ENCODE data around the gene TMEM130. TPM values are rescaled to one million over a fixed set of nuclear protein-coding genes. Genes with fewer than 3 reads are reported as not detected.

TMEM130 gene
- total RNA-seq, 3 donors from 2014 or later = 0.88 to 1.3 TPM; not detected in 1

DNA sequence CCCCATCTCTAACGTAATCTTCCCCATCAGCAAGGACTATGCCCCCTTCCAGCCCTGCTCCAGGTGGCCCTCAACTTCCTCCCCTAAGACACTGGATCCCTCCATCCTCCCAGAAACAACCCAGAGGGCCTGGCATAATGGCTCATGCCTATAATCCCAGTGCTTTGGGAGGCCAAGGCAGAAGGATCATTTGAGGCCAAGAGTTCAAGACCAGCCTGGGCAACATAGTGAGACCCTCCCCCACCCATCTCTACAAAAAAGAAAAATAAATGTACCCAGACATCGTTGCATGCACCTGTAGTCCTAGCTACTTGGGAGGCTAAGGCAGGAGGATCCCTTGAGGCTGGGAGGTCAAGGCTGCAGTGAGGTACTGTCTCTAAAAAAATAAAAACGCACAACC, 42.6 kb downstream of the TMEM130 start:
- Histone ChIP-seq H3K36me3 (no peaks in the 10 kb centered on the region), H3K27me3 (no peaks in the 10 kb centered on the region), H3K4me1 (peaks cover 0 to 7% of the 10 kb centered on the region in 2 donors), H3K27ac (no peak overlapping the region), H3K9me3 (no peaks in the 10 kb centered on the region), H3K4me3 (peak overlapping the region in 1 of 3 donors; percentile 29)
- TF ChIP-seq POLR2A (IDR thresholded peaks at IDR 0.05) (no peak), POLR2AphosphoS5 (IDR thresholded peaks at IDR 0.05) (no peak)
- TF ChIP-seq, protein P1, sequence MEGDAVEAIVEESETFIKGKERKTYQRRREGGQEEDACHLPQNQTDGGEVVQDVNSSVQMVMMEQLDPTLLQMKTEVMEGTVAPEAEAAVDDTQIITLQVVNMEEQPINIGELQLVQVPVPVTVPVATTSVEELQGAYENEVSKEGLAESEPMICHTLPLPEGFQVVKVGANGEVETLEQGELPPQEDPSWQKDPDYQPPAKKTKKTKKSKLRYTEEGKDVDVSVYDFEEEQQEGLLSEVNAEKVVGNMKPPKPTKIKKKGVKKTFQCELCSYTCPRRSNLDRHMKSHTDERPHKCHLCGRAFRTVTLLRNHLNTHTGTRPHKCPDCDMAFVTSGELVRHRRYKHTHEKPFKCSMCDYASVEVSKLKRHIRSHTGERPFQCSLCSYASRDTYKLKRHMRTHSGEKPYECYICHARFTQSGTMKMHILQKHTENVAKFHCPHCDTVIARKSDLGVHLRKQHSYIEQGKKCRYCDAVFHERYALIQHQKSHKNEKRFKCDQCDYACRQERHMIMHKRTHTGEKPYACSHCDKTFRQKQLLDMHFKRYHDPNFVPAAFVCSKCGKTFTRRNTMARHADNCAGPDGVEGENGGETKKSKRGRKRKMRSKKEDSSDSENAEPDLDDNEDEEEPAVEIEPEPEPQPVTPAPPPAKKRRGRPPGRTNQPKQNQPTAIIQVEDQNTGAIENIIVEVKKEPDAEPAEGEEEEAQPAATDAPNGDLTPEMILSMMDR (IDR thresholded peaks at IDR 0.05) = no peak
- DNase-seq (ENCODE audit: low spot score in 2 of 2) = no peak
- intact Hi-C loops (cut with DNase I; ENCODE audit: low total_unique reads) = no loop called here

DNA sequence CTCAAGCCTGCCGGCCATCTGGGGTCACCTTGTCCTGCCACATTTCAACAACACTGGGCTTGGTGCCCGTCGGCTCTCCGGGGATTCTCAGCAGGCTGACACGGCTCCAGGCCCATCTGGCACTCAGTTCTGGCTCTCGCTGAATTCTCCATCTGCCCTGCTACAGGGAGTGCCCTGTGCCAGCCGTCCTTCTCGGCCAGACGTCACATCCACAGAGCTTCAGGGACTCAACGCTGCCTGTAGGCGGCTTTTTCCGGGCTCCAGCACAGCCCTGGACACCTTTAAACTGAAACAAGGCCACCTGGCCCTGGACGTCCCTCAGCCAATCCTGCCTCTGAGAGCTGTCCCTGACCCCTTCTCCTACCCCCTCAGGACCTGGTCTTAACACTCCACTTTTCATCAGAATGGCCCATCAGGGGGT, 43.0 kb downstream of the TMEM130 start:
- Histone ChIP-seq H3K36me3 (no peaks in the 10 kb centered on the region), H3K27ac (no peak overlapping the region)

DNA sequence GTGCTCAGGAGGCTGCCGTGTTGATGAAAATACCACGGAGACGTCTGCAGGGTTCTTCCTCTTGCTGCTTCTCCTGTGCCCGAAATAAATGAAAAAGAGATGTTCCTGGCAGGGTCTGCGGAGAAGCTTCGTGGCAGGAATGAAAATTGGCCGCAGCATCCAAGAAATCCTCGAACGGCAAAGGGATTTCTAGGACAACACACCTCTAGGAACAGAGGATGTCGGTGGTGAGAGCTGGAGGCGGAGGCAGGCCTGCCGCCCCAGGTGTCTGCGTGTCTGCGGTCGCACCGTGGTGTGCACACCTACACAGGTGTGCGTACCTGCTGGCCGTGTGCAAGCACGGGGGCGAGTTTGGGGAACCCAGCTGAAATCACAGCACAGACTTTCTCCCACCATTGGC, 43.4 kb downstream of the TMEM130 start:
- peak overlapping the region in 2 of 3 donors; percentile 9 to 29 for H3K4me3 ChIP-seq
- H3K4me1 ChIP-seq = peaks cover 0 to 7% of the 10 kb centered on the region in 2 donors
- no peaks in the 10 kb centered on the region for H3K9me3 ChIP-seq
- intact Hi-C loops (cut with DNase I; ENCODE audit: low total_unique reads) = no loop called here
- DNase-seq (ENCODE audit: low spot score in 2 of 2) = peak in 1 of 2 donors; percentile 17
- H3K27me3 ChIP-seq = no peaks in the 10 kb centered on the region
- TF ChIP-seq, protein P1 (IDR thresholded peaks at IDR 0.05) = no peak
- TF ChIP-seq POLR2A (IDR thresholded peaks at IDR 0.05) = no peak
- no peak overlapping the region for H3K27ac ChIP-seq
- no peaks in the 10 kb centered on the region for H3K36me3 ChIP-seq

More for the DNA sequence above, 43.0 kb downstream of the TMEM130 start:
- Histone ChIP-seq H3K27me3 (no peaks in the 10 kb centered on the region), H3K9me3 (no peaks in the 10 kb centered on the region), H3K4me3 (peak overlapping the region in 2 of 3 donors; percentile 9 to 29), H3K4me1 (peaks cover 0 to 7% of the 10 kb centered on the region in 2 donors)
- DNase-seq (ENCODE audit: low spot score in 2 of 2) = peak in 1 of 2 donors; percentile 46
- TF ChIP-seq POLR2AphosphoS5 (IDR thresholded peaks at IDR 0.05) = no peak
- TF ChIP-seq, protein P1 (IDR thresholded peaks at IDR 0.05) = no peak
- TF ChIP-seq POLR2A (IDR thresholded peaks at IDR 0.05) = no peak
- intact Hi-C loops (cut with DNase I; ENCODE audit: low total_unique reads) = no loop called here

DNA sequence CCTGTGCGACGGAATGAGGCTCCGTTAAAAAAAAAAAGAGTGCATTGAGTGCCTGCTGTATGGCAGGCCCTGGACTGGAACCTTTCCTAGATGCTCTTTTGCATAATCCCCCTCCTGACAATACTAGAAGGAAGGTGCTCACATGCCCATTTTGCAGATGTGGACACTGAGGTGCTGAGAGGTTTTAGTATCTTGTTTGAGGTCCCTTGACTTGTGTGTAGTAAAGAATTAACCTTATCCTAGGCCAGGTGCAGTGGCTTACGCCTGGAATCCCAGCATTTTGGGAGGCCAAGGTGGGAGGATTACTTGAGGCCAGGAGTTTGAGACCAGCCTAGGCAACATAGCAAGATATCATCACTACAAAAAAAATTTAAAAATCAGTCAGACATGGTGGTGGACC, 46.6 kb downstream of the TMEM130 start:
- H3K27ac ChIP-seq = no peak overlapping the region
- H3K4me3 ChIP-seq = no peak overlapping the region
- H3K36me3 ChIP-seq = no peaks in the 10 kb centered on the region
- DNase-seq (ENCODE audit: low spot score in 2 of 2) = no peak
- no peaks in the 10 kb centered on the region for H3K27me3 ChIP-seq
- H3K4me1 ChIP-seq = peaks cover 0 to 7% of the 10 kb centered on the region in 2 donors
- H3K9me3 ChIP-seq = no peaks in the 10 kb centered on the region
- TF ChIP-seq POLR2AphosphoS5 (IDR thresholded peaks at IDR 0.05) (no peak), POLR2A (IDR thresholded peaks at IDR 0.05) (no peak)
- TF ChIP-seq, protein P1 (IDR thresholded peaks at IDR 0.05) = no peak
- intact Hi-C loops (cut with DNase I; ENCODE audit: low total_unique reads) = no loop called here

DNA sequence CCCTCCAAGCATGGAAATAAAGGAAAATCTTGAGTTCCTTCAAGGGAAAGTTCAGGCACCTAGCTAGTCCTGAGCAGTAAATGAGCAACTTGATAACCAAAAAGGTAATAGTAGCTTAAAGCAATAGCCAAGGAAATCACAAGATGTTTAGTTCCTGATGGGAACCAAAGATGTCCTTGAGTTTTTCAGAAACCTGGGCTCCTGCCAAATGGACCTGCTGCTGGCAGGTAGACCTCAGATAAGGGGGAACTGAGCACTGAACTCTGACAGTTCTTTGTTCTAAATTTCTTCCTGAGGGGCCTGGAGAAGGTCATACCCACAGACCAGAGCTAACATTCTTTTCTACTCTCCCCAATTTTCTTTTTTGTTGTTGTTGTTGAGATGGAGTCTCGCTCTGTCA, 48.5 kb downstream of the TMEM130 start:
- Histone ChIP-seq H3K27me3 (no peaks in the 10 kb centered on the region), H3K4me1 (no peaks in the 10 kb centered on the region), H3K9me3 (no peaks in the 10 kb centered on the region), H3K4me3 (no peak overlapping the region), H3K27ac (no peak overlapping the region), H3K36me3 (no peaks in the 10 kb centered on the region)
- DNase-seq (ENCODE audit: low spot score in 2 of 2) = no peak
- TF ChIP-seq POLR2AphosphoS5 (IDR thresholded peaks at IDR 0.05) (no peak), POLR2A (IDR thresholded peaks at IDR 0.05) (no peak)
- TF ChIP-seq, protein P1 (IDR thresholded peaks at IDR 0.05) = no peak
- intact Hi-C loops (cut with DNase I; ENCODE audit: low total_unique reads) = no loop called here

Measured in breast epithelium (tissue), 4 donors.